Neutrophil (primary cell): ENCODE measurements around the gene ZBTB16.

Experiments used
- H3K27ac ChIP-seq: fragments of 200-600 bp; sonication (generic); 2 replicates; pipeline ENCODE4 v1.5.1; 2016; ENCODE audit warnings: mild to moderate bottlenecking, moderate library complexity
- H3K27me3 ChIP-seq: fragments of 200-600 bp; sonication (generic); 2 replicates; pipeline ENCODE4 v1.6.0; 2016; ENCODE audit warnings: mild to moderate bottlenecking
- H3K36me3 ChIP-seq: fragments of 200-600 bp; sonication (generic); 2 replicates; pipeline ENCODE4 v1.5.1; 2017
- H3K4me1 ChIP-seq, 2 experiments: fragments of 200-600 bp in 1 of 2; sonication (generic) in 1 of 2; 1 replicate in 1 of 2; 2 replicates in 1 of 2; pipeline versions ENCODE4 v1.5.1 to v1.6.1; 2013 to 2016; ENCODE audit warnings: low read depth in 1 of 2, low read length in 1 of 2, mild to moderate bottlenecking in 1 of 2, moderate library complexity in 1 of 2; ENCODE audit not compliant: control insufficient read depth in 1 of 2, insufficient read depth in 1 of 2
- H3K4me3 ChIP-seq, 2 experiments: fragments of 200-600 bp in 1 of 2; sonication (generic) in 1 of 2; 1 replicate in 1 of 2; 2 replicates in 1 of 2; pipeline ENCODE4 v1.5.1; 2013 to 2016; ENCODE audit warnings: low read depth in 1 of 2, low read length in 1 of 2, mild to moderate bottlenecking in 1 of 2, moderate library complexity in 1 of 2
- H3K9me3 ChIP-seq: fragments of 200-600 bp; sonication (generic); 2 replicates; pipeline ENCODE4 v1.5.1; 2016
- TF ChIP-seq, protein P1 (sequence below): fragments of 200-600 bp; sonication (generic); IDR thresholded peaks from 2 replicates; pipeline ENCODE4 v1.5.1; 2016; ENCODE audit warnings: antibody characterized with exemption

Gene ZBTB16

DNA sequence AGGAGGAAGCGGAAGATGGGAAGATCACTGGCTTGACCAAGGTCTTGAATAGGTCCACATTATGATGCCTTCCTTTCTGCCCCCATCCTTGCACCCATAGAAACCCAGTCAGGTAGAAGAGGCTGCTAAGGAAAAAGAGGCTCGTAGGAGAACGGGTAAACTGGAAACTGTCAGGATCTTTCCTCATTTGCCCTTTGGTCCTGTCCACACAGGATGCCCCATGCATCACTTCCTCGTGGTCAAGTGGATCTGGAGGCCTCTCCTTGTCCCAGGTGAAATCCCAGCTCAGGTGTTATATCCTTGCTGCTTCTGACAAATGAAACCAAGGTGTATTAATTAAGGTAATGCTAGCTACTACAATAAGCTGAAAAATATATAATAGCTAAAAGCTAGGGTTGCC lies 8.0 kb upstream of the ZBTB16 start:
- Histone ChIP-seq H3K36me3 (no peaks in the 10 kb centered on the region), H3K4me1 (no peaks in the 10 kb centered on the region), H3K9me3 (no peaks in the 10 kb centered on the region), H3K27me3 (peaks cover 3% of the 10 kb centered on the region), H3K27ac (no peak overlapping the region), H3K4me3 (no peak overlapping the region)
- TF ChIP-seq, protein P1, sequence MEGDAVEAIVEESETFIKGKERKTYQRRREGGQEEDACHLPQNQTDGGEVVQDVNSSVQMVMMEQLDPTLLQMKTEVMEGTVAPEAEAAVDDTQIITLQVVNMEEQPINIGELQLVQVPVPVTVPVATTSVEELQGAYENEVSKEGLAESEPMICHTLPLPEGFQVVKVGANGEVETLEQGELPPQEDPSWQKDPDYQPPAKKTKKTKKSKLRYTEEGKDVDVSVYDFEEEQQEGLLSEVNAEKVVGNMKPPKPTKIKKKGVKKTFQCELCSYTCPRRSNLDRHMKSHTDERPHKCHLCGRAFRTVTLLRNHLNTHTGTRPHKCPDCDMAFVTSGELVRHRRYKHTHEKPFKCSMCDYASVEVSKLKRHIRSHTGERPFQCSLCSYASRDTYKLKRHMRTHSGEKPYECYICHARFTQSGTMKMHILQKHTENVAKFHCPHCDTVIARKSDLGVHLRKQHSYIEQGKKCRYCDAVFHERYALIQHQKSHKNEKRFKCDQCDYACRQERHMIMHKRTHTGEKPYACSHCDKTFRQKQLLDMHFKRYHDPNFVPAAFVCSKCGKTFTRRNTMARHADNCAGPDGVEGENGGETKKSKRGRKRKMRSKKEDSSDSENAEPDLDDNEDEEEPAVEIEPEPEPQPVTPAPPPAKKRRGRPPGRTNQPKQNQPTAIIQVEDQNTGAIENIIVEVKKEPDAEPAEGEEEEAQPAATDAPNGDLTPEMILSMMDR: no peak

DNA sequence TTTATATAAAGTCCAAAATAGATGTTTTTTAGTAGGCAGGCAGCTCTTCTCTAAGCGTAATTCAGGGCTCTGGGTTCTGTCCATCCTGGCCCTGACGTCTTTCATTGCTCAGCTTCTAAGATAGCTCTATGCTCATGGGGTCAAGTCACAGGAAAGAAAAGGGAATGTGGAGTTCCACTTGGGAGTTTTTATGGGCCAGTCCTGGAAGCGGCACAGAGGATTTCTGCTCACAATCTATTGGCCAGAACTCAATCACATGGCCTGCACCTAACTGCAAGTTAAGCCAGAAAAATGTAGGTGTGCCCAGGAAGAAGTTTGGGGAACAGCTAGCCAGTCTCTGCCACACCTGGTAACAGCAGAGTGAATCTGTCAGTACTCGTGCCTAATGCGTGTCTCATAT lies 7.4 kb upstream of the ZBTB16 start:
- Histone ChIP-seq H3K27ac (no peak overlapping the region), H3K36me3 (no peaks in the 10 kb centered on the region), H3K4me3 (no peak overlapping the region), H3K9me3 (no peaks in the 10 kb centered on the region), H3K4me1 (no peaks in the 10 kb centered on the region), H3K27me3 (peaks cover 10% of the 10 kb centered on the region)
- TF ChIP-seq, protein P1: no peak

DNA sequence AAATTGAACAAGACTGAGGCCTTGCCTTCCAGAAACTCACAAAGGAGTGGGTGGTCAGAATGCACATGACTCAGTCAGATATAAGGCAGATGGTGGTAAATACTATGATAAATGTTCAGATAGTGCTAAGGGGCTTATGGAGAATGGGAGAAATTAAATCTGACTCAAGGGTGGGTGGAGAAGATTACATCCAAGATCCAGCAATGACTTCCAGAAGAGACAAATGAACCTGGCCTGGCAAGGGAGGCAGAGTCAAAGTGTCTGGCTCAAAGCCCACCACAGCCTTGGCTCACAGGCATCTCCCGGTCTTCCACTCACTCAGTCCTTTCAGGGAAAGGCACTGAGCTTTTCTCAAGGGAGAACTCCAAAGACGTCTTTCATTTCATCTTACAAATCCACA lies 6.1 kb upstream of the ZBTB16 start:
- Histone ChIP-seq H3K4me1 (peaks cover 1 to 2% of the 10 kb centered on the region in 2 experiments), H3K4me3 (no peak overlapping the region), H3K9me3 (no peaks in the 10 kb centered on the region), H3K27ac (no peak overlapping the region), H3K27me3 (peaks cover 22% of the 10 kb centered on the region), H3K36me3 (no peaks in the 10 kb centered on the region)
- TF ChIP-seq, protein P1: no peak

DNA sequence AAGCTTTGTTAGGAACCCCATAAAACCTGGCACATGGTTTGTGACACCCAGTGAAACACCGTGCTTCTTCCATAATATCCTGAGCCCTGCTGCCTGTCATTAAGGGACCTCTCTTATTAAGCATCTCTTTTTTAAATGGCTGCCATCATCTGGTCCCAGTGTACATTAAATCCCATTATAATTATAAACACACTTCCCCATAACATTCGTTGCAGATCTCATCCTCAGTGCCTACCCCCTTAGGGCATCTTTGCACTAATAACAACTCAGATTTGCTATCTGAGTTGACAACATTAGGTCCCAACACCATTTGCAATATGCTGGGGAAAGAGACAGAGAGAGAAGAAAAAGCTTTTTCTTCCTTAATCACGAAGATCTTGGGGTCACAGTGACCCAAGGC lies 4.7 kb upstream of the ZBTB16 start:
- H3K4me1 ChIP-seq: peaks cover 12 to 13% of the 10 kb centered on the region in 2 experiments
- no peak overlapping the region for H3K27ac ChIP-seq
- TF ChIP-seq, protein P1: no peak
- H3K36me3 ChIP-seq: no peaks in the 10 kb centered on the region
- peaks cover 36% of the 10 kb centered on the region for H3K27me3 ChIP-seq
- no peaks in the 10 kb centered on the region for H3K9me3 ChIP-seq
- H3K4me3 ChIP-seq: no peak overlapping the region

DNA sequence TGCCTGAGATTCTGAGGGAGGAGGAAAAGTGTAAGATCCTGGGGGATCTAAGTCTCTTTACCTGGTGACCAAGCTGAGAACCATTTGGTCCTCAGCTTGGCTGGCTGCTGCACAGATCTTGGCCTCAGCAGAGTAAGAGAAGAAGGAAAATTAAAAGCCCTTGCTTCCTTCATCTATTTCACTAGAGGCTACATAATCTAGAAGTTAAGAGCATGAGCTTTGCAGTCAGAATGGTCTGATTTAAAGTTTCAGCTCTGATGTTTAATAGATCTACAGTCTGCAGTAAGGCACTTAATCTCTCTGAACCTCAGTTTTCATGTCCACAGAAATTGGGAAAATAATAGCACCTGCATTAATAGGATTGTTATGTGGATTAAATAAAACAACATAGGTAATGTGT lies 3.1 kb upstream of the ZBTB16 start:
- H3K27me3 ChIP-seq: peaks cover 51% of the 10 kb centered on the region
- no peak overlapping the region for H3K4me3 ChIP-seq
- no peaks in the 10 kb centered on the region for H3K36me3 ChIP-seq
- H3K4me1 ChIP-seq: peaks cover 20 to 22% of the 10 kb centered on the region in 2 experiments
- no peaks in the 10 kb centered on the region for H3K9me3 ChIP-seq
- TF ChIP-seq, protein P1: no peak
- no peak overlapping the region for H3K27ac ChIP-seq

DNA sequence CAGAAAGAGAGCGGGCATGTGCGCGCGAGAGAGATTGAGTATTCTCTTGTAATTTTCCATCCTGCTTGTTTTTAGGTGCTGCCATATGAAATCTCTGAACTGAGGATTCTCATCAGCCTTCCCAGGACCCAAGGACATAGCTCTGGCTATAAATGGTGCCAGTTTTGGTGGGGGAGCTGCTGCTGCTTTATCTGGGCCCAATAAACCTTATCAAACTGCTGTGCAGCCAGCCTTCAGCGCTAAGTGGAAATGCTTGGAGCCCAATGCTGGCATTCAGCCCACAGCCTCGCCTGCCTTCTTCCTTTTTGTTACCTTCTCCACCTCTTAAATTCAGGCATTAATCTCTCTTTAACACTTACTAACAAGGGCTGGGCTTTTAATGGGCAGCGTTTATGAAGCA lies 2.4 kb upstream of the ZBTB16 start:
- Histone ChIP-seq H3K27me3 (peaks cover 56% of the 10 kb centered on the region), H3K4me1 (peaks cover 25 to 27% of the 10 kb centered on the region in 2 experiments), H3K4me3 (no peak overlapping the region), H3K9me3 (no peaks in the 10 kb centered on the region), H3K36me3 (no peaks in the 10 kb centered on the region), H3K27ac (no peak overlapping the region)
- TF ChIP-seq, protein P1: no peak
